Thyroid gland (tissue), 4 donors: ENCODE measurements around the gene CACNA1D.

Source experiments
- POLR2A ChIP-seq, 2 donors: fragments of 450-650 bp; IDR thresholded peaks; one replicate each; pipeline ENCODE4 v1.6.1; 2017; ENCODE audit warnings: antibody characterized with exemption in 2 of 2, mild to moderate bottlenecking in 2 of 2, moderate library complexity in 1 of 2
- TF ChIP-seq, protein P1 (sequence below), 6 experiments: fragments of 200-600 bp in 3 of 6; fragments of 450-650 bp in 3 of 6; sonication (generic) in 3 of 6; IDR thresholded peaks; one replicate each; pipeline ENCODE4 v1.5.1; 2016 to 2019; ENCODE audit warnings: antibody characterized with exemption in 6 of 6, mild to moderate bottlenecking in 2 of 6, inconsistent platforms in 1 of 6, moderate library complexity in 1 of 6

DNA sequence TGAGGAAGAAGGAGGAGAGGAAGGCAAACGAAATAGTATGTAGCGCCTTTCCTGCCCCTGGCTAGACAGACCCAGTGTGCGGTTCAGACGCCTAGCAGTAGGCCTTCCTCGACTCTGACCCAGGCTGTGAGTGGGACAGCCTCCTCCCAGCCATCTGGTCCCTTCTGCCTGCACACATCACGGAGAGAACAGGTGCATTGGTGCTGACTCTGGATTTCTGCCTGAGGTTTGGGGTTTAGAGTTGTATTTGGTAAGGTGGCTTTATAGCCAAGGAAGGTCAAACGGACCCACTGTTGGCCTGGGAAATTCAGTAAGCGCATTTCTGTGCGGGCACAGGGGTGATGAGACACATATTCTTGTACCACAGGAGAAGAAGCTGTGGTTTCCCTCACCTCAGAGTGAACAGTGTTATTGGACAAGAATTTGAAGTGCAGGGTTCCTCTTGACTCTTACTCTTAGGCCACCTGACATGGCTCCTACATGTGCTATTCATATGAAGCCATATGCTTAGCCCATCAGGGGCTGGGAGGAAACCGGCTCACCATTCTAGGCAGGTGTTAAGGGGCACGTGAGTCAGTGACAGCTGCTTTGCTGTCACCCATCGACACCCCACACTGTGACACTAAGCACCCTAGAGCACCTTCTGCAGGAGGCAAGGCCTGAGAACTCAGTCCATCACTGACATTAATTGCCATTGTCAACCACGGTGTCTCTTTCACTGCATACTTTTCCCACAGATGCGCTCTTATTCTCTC is 208.5 kb downstream of the CACNA1D start:
- no peak for TF ChIP-seq POLR2A (IDR thresholded peaks at IDR 0.05)
- TF ChIP-seq, protein P1, sequence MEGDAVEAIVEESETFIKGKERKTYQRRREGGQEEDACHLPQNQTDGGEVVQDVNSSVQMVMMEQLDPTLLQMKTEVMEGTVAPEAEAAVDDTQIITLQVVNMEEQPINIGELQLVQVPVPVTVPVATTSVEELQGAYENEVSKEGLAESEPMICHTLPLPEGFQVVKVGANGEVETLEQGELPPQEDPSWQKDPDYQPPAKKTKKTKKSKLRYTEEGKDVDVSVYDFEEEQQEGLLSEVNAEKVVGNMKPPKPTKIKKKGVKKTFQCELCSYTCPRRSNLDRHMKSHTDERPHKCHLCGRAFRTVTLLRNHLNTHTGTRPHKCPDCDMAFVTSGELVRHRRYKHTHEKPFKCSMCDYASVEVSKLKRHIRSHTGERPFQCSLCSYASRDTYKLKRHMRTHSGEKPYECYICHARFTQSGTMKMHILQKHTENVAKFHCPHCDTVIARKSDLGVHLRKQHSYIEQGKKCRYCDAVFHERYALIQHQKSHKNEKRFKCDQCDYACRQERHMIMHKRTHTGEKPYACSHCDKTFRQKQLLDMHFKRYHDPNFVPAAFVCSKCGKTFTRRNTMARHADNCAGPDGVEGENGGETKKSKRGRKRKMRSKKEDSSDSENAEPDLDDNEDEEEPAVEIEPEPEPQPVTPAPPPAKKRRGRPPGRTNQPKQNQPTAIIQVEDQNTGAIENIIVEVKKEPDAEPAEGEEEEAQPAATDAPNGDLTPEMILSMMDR (IDR thresholded peaks at IDR 0.05): no peak
